HEK293 (cell line): ENCODE data around the gene STIM1.

ENCODE experiments used
- CTCF ChIA-PET: fragments of 350-600 bp; formaldehyde crosslinking; extraction: SDS; loops from one replicate; lab custom pipeline; 2021; ENCODE audit warnings: antibody characterized with exemption; lab: Yijun Ruan, JAX
- POLR2A ChIA-PET: fragments of 300-600 bp; formaldehyde crosslinking; extraction: SDS; loops from one replicate; lab custom pipeline; 2020; ENCODE audit warnings: antibody characterized with exemption, inconsistent platforms; lab: Yijun Ruan, JAX
- H3K27ac ChIP-seq: fragments of 200-500 bp; sonication (Bioruptor generic); 2 replicates; pipeline ENCODE4 v1.5.1; 2014; ENCODE audit warnings: low read depth, low read length, control low read depth, inconsistent platforms; ENCODE audit errors: extremely low read depth
- H3K36me3 ChIP-seq, 2 experiments: fragments of 200-500 bp in 1 of 2; sonication (Bioruptor generic) in 1 of 2; 1 replicate in 1 of 2; 2 replicates in 1 of 2; pipeline ENCODE4 v1.5.1; 2014 to 2017; ENCODE audit warnings: inconsistent platforms in 2 of 2, low read length in 2 of 2; ENCODE audit not compliant: control insufficient read depth in 2 of 2, insufficient read depth in 1 of 2
- H3K4me1 ChIP-seq: fragments of 200-500 bp; sonication (Bioruptor generic); 2 replicates; pipeline ENCODE4 v1.5.1; 2014; ENCODE audit warnings: mild to moderate bottlenecking, low read length, inconsistent platforms; ENCODE audit not compliant: control insufficient read depth, insufficient read depth
- H3K4me3 ChIP-seq: 2 replicates; pipeline ENCODE4 v1.5.1; 2011; ENCODE audit warnings: low read depth, mild to moderate bottlenecking, control low read depth, low read length, moderate library complexity
- H3K9me3 ChIP-seq: fragments of 200-500 bp; sonication (Bioruptor generic); 2 replicates; pipeline ENCODE4 v1.5.1; 2014; ENCODE audit warnings: low read depth, low read length, inconsistent platforms; ENCODE audit not compliant: control insufficient read depth, insufficient read depth
- BCL6B ChIP-seq: fragments of 450-650 bp; formaldehyde crosslinking; IDR thresholded peaks from 2 replicates; pipeline ENCODE4 v1.5.1; 2017; ENCODE audit warnings: missing biosample characterization, missing genetic modification characterization
- INSM2 ChIP-seq: fragments of 450-650 bp; formaldehyde crosslinking; IDR thresholded peaks from 2 replicates; pipeline ENCODE4 v1.5.1; 2016; ENCODE audit warnings: missing biosample characterization, missing genetic modification characterization
- OVOL3 ChIP-seq: fragments of 450-650 bp; formaldehyde crosslinking; IDR thresholded peaks from 2 replicates; pipeline ENCODE4 v1.5.1; 2016; ENCODE audit warnings: missing biosample characterization, missing genetic modification characterization
- ZBTB26 ChIP-seq: fragments of 450-650 bp; formaldehyde crosslinking; optimal IDR thresholded peaks from 2 replicates; pipeline ENCODE3; 2016; ENCODE audit warnings: missing biosample characterization, mild to moderate bottlenecking, missing genetic modification characterization
- ZBTB48 ChIP-seq: fragments of 450-650 bp; formaldehyde crosslinking; IDR thresholded peaks from 2 replicates; pipeline ENCODE4 v1.5.1; 2016; ENCODE audit warnings: missing biosample characterization, missing genetic modification characterization
- ZBTB7A ChIP-seq: fragments of 450-650 bp; formaldehyde crosslinking; IDR thresholded peaks from 2 replicates; pipeline ENCODE4 v1.5.1; 2016; ENCODE audit warnings: low read depth, missing biosample characterization, missing genetic modification characterization
- ZNF133 ChIP-seq: fragments of 450-650 bp; formaldehyde crosslinking; IDR thresholded peaks from 2 replicates; pipeline ENCODE4 v1.5.1; 2016; ENCODE audit warnings: missing biosample characterization, missing genetic modification characterization
- ZNF221 ChIP-seq: fragments of 450-650 bp; formaldehyde crosslinking; IDR thresholded peaks from 2 replicates; pipeline ENCODE4 v1.5.1; 2017; ENCODE audit warnings: missing biosample characterization, missing genetic modification characterization, borderline replicate concordance
- ZNF239 ChIP-seq: fragments of 450-650 bp; formaldehyde crosslinking; IDR thresholded peaks from 2 replicates; pipeline ENCODE4 v1.5.1; 2016; ENCODE audit warnings: missing biosample characterization, missing genetic modification characterization
- ZNF37A ChIP-seq: fragments of 450-650 bp; IDR thresholded peaks from 2 replicates; pipeline ENCODE4 v1.5.1; 2018; ENCODE audit warnings: missing biosample characterization, missing genetic modification characterization
- ZNF473 ChIP-seq: fragments of 450-650 bp; formaldehyde crosslinking; IDR thresholded peaks from 2 replicates; pipeline ENCODE4 v1.5.1; 2017; ENCODE audit warnings: missing biosample characterization, missing genetic modification characterization
- ZNF521 ChIP-seq: fragments of 450-650 bp; formaldehyde crosslinking; IDR thresholded peaks from 2 replicates; pipeline ENCODE4 v1.5.1; 2017; ENCODE audit warnings: missing biosample characterization, mild to moderate bottlenecking, missing genetic modification characterization
- ZNF548 ChIP-seq: fragments of 450-650 bp; formaldehyde crosslinking; IDR thresholded peaks from 2 replicates; pipeline ENCODE4 v1.5.1; 2016; ENCODE audit warnings: missing biosample characterization, missing genetic modification characterization
- ZNF629 ChIP-seq: fragments of 450-650 bp; formaldehyde crosslinking; IDR thresholded peaks from 2 replicates; pipeline ENCODE4 v1.5.1; 2017; ENCODE audit warnings: missing biosample characterization, missing genetic modification characterization
- ZNF747 ChIP-seq: fragments of 450-650 bp; formaldehyde crosslinking; IDR thresholded peaks from 2 replicates; pipeline ENCODE4 v1.5.1; 2016; ENCODE audit warnings: missing biosample characterization, missing genetic modification characterization
- ZSCAN23 ChIP-seq: fragments of 450-650 bp; formaldehyde crosslinking; IDR thresholded peaks from 2 replicates; pipeline ENCODE4 v1.5.1; 2016; ENCODE audit warnings: missing biosample characterization, missing genetic modification characterization
- TF ChIP-seq, protein P1 (sequence below): fragments of 450-650 bp; formaldehyde crosslinking; IDR thresholded peaks from 2 replicates; pipeline ENCODE4 v1.5.1; 2017; ENCODE audit warnings: missing biosample characterization, mild to moderate bottlenecking, missing genetic modification characterization, moderate library complexity
- TF ChIP-seq, protein P2 (sequence below): fragments of 450-650 bp; formaldehyde crosslinking; IDR thresholded peaks from 2 replicates; pipeline ENCODE4 v1.5.1; 2016; ENCODE audit warnings: missing biosample characterization, missing genetic modification characterization
- TF ChIP-seq, protein P3 (sequence below): fragments of 450-650 bp; formaldehyde crosslinking; IDR thresholded peaks from 2 replicates; pipeline ENCODE4 v1.5.1; 2016; ENCODE audit warnings: missing biosample characterization, missing genetic modification characterization, low read depth

The STIM1 gene

GRCh38 chr11:3936517-3936916 lies 81.1 kb downstream of the STIM1 start:
- CTCF ChIA-PET: interaction anchor here (0.7 to 1.3 kb wide), 2 partner anchors 82 to 136 kb away, joined by 3 to 5 read pairs; partner anchors contain the start of gene STIM1
- no peak overlapping the region for H3K4me3 ChIP-seq
- no peaks in the 10 kb centered on the region for H3K9me3 ChIP-seq
- H3K27ac ChIP-seq: no peak overlapping the region
- no peaks in the 10 kb centered on the region for H3K4me1 ChIP-seq
- no peaks in the 10 kb centered on the region for H3K36me3 ChIP-seq
- POLR2A ChIA-PET: no interaction called here
- no peak for TF ChIP-seq ZNF747 (tag by site-specific recombination)
- TF ChIP-seq ZNF221 (tag by site-specific recombination): no peak
- no peak for TF ChIP-seq ZNF473 (tag by site-specific recombination)

DNA sequence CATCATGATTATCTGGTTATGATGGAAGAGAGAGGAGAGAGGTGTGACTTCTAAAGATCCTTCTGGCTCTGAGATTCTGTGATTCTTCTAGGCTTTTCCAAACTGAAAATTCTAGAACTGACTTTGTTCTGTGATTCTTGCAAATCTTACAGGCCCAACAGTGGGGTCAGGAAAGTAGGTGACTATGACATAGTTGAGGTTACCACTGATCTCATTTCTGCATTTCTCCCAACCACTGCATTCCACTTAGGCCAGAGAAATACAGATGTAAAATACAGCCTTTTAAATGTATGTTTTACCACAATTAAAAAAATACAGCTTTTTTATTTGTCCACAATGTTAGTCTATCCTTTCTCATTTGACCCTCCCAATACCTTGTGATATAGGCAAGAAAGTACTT lies 83.7 kb downstream of the STIM1 start:
- Histone ChIP-seq H3K9me3 (no peaks in the 10 kb centered on the region), H3K4me3 (no peak overlapping the region), H3K4me1 (peaks cover 5% of the 10 kb centered on the region), H3K36me3 (no peaks in the 10 kb centered on the region), H3K27ac (no peak overlapping the region)
- POLR2A ChIA-PET: no interaction called here
- CTCF ChIA-PET: interaction anchor here (0.7 kb wide), 1 partner anchor 135 kb away, joined by 3 read pairs; no protein-coding TSS in a partner anchor
- TF ChIP-seq ZNF37A (tag by site-specific recombination) (no peak), ZSCAN23 (no peak), ZNF548 (tag by site-specific recombination) (no peak), ZNF629 (no peak), OVOL3 (no peak), ZBTB26 (tag by site-specific recombination) (no peak)
- TF ChIP-seq, protein P1, sequence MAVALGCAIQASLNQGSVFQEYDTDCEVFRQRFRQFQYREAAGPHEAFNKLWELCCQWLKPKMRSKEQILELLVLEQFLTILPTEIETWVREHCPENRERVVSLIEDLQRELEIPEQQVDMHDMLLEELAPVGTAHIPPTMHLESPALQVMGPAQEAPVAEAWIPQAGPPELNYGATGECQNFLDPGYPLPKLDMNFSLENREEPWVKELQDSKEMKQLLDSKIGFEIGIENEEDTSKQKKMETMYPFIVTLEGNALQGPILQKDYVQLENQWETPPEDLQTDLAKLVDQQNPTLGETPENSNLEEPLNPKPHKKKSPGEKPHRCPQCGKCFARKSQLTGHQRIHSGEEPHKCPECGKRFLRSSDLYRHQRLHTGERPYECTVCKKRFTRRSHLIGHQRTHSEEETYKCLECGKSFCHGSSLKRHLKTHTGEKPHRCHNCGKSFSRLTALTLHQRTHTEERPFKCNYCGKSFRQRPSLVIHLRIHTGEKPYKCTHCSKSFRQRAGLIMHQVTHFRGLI (tag by site-specific recombination): no peak

- POLR2A ChIA-PET: no interaction called here
- no peaks in the 10 kb centered on the region for H3K36me3 ChIP-seq
- no peaks in the 10 kb centered on the region for H3K9me3 ChIP-seq
- no peak overlapping the region for H3K27ac ChIP-seq
- no peak overlapping the region for H3K4me3 ChIP-seq
- H3K4me1 ChIP-seq: peaks cover 5% of the 10 kb centered on the region
- CTCF ChIA-PET: interaction anchor here (0.7 kb wide), 2 partner anchors 18 to 134 kb away, joined by 3 read pairs; no protein-coding TSS in a partner anchor
- TF ChIP-seq INSM2 (tag by site-specific recombination): no peak
- no peak for TF ChIP-seq ZNF239 (tag by site-specific recombination)
- no peak for TF ChIP-seq ZNF521 (tag by site-specific recombination)
- TF ChIP-seq, protein P2, sequence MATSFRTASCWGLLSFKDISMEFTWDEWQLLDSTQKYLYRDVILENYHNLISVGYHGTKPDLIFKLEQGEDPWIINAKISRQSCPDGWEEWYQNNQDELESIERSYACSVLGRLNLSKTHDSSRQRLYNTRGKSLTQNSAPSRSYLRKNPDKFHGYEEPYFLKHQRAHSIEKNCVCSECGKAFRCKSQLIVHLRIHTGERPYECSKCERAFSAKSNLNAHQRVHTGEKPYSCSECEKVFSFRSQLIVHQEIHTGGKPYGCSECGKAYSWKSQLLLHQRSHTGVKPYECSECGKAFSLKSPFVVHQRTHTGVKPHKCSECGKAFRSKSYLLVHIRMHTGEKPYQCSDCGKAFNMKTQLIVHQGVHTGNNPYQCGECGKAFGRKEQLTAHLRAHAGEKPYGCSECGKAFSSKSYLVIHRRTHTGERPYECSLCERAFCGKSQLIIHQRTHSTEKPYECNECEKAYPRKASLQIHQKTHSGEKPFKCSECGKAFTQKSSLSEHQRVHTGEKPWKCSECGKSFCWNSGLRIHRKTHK: no peak
- no peak for TF ChIP-seq ZBTB7A (tag by site-specific recombination)
- no peak for TF ChIP-seq ZNF133 (tag by site-specific recombination)
- TF ChIP-seq ZBTB48 (tag by site-specific recombination): no peak
- TF ChIP-seq, protein P3, sequence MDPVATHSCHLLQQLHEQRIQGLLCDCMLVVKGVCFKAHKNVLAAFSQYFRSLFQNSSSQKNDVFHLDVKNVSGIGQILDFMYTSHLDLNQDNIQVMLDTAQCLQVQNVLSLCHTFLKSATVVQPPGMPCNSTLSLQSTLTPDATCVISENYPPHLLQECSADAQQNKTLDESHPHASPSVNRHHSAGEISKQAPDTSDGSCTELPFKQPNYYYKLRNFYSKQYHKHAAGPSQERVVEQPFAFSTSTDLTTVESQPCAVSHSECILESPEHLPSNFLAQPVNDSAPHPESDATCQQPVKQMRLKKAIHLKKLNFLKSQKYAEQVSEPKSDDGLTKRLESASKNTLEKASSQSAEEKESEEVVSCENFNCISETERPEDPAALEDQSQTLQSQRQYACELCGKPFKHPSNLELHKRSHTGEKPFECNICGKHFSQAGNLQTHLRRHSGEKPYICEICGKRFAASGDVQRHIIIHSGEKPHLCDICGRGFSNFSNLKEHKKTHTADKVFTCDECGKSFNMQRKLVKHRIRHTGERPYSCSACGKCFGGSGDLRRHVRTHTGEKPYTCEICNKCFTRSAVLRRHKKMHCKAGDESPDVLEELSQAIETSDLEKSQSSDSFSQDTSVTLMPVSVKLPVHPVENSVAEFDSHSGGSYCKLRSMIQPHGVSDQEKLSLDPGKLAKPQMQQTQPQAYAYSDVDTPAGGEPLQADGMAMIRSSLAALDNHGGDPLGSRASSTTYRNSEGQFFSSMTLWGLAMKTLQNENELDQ (tag by site-specific recombination): no peak
- TF ChIP-seq BCL6B (tag by site-specific recombination): no peak
Measured at GRCh38 chr11:3939651-3940190, 84.3 kb downstream of the STIM1 start.
